SHP77 treated with DMSO at 0.1 percent for 48 hours (cell line): ENCODE data around the gene BNC2.

Source experiments
- DNase-seq: peaks from one replicate; lab custom pipeline; 2025; lab: John Stamatoyannopoulos, UW

The BNC2 gene

GRCh38 chr9:16715404-16715803, 155.1 kb downstream of the BNC2 start:
- no peak for DNase-seq

- no peak for DNase-seq
Observed at GRCh38 chr9:16712787-16713186, 157.7 kb downstream of the BNC2 start.

DNA sequence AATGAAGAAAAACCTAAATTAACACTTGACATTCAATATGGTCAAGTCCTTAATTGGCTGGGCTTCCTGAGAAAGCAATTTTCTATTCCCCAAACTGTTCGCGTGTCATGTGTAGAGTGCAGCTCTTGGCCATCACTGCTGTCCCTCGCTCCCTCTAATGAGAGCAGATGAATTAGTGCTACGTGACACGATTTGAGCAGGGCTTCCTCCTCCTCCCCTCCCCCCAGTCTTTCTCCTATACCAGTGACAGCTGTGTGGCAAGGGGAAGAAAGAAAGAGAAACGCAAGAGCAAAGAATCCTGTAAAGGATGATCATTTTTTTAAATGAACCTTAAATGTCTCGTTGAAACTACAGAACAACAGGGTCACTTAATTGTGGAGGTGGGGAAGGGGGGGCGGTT, 159.6 kb downstream of the BNC2 start:
- peak; percentile 44 for DNase-seq

GRCh38 chr9:16709924-16710323, 160.5 kb downstream of the BNC2 start:
- no peak for DNase-seq

GRCh38 chr9:16708656-16709435, 161.6 kb downstream of the BNC2 start:
- no peak for DNase-seq

DNA sequence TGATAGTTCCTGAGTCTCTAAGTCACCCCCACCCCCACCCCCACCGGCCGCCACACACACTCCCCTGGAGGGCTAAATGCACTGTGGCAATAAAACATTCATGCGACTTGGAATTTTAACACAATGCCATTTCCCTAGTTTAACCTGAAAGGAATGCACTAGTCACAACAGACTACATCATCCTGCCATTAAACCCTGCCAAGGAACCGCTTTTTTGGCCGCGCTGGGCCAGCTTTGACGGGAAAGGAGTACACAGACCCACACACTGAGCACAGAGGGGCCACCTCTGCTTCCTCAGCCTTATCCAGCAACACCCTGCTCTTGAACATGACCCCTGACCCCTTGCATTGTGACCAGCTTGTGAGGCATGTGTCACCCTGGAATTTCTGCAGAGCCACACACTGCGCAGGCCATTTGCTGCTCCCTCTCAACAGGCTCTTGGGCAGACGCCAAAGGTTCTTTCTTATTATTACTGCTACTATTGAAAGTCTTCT, 165.3 kb downstream of the BNC2 start:
- peak; percentile 40 for DNase-seq

- no peak for DNase-seq
Observed at GRCh38 chr9:16704116-16705110, 166.1 kb downstream of the BNC2 start.

DNA sequence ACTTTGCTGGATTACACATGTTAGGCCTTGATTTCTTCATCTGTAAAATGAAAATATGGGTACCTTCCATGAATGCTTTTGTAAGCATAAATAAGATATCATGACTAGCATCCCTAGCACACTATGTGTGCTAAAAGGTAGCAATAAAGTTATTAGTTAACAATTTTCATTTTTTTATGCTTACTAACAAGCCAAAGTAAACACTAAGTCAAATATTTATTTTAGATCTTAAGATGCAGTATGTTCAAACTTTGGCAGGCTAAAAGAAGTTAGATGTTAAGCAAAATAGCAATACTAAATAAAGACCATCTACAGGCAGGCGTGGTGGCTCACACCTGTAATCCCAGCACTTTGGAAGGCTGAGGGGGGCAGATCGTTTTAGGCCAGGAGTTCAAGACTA, 169.1 kb downstream of the BNC2 start:
- DNase-seq, result no peak

DNA sequence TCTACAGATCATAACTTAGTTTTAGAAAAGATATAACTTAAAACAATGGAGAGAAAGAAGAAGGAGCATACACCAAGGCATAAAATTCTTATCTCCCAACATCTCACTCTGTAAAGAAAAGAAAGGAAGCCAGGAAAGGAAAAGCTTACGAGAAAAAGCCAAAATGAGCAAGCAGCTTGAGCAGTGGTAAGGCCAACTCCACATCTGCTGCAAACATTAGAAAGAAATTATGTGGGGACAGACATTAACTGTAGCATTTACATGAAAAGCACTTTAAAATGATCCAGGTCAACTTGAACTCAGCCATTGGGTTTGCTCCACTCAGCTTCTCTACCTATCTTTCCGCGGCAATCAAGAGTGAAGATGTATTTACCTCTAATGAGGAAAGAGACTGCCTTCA, 176.9 kb downstream of the BNC2 start:
- no peak for DNase-seq

DNA sequence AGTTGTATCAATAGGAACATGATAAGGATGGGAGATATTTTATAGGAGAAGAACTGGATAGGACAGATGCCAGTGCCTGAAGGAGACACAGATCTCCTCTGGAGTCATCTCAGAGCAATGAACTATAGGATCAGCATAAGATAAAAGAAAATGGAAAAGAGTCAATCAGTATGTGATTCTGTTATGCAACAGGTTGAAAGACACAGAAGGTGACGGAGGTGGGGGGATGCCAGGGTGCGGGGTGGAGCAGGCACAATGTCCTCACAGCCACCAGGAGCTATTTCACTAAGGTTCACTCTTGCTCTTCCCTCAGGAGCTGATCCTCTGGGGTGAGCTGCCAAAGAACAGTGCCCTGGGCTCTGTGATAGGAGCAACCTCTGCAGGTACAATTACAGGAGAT, 179.8 kb downstream of the BNC2 start:
- DNase-seq, result no peak

DNA sequence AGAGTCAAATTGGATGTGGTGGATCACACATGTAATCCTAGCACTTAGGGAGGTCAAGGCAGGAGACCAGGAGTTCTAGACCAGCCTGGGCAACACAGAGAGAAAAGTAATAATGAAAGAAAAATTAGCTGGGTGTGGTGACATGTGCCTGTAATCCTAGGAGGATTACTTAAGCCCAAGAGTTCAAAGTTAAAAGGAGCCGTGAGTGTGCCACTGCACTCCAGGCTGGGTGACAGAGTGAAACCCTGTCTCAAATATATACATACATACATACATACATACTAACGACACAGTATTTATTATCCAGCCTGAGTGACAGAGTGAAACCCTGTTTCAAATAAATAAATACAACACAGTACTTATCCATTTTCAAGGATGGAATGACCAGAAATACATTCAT, 180.3 kb downstream of the BNC2 start:
- DNase-seq, result no peak

DNA sequence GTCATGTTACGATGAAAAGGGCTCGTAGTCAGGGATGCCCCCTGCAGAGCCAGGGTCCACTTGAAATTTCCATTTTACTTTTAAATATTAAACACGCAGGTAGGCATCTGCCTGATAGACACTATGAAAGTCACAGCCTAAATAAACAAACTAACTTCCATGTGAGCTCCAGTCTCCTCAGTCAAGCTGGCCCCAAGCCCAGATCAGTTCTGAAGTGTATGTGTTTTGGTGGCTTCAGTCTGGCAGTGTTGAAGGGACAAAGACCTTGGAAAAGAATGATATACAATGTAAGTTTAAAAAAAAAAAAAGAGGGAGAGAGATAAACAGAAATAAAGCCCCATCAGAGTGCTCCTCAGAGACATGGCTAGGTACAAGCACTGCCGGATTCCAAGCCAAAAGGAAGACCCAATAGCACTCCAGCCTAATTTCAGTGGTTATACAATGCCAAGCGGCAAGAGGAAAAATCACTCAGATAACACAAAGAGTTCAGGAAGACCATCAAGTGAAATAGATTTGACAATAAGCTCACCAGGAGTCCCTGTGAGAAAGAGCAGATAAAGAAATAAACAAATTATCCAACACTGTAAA, 181.0 kb downstream of the BNC2 start:
- DNase-seq, result peak; percentile 44

- DNase-seq, result no peak
Observed at GRCh38 chr9:16688814-16689213, 181.7 kb downstream of the BNC2 start.

GRCh38 chr9:16687678-16688369, 182.6 kb downstream of the BNC2 start:
- DNase-seq, result no peak

DNA sequence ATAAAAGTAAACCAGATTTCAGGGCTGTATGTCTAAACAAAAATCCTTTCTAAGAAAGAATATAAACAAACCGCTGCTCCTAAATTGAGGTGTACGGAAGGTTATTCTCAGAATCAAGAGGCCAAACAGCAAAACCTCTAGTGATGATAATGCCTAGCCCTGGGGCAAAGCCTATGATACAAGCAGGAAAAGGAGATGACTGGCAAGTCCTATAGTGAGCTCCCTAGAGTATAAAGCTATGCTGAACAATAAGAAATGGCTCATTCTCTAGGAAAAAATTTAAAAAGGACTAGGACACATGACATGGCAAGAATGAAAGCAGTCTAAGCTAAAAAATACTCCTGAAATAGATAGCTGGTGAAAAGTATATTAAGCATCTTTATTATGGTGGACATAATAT, 187.1 kb downstream of the BNC2 start:
- DNase-seq, result no peak

DNA sequence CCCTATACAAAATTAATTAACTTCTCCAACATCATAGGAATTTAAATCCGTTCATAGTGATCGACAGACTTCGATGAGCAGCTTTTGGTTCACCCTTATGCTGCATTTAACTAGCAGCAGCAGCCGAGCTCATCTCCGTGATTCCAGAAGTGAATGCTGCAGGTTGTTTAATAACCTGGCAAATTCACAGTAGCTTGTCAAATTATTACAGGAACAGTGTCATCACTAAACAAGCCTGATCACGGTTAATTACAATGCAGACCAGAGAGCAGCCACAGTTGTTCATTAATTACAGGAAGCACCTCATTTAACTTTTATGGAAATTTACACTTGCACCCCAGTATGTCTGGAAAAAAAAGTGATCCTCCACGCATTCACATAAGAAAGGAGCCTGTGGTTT, 188.2 kb downstream of the BNC2 start:
- DNase-seq, result no peak

DNA sequence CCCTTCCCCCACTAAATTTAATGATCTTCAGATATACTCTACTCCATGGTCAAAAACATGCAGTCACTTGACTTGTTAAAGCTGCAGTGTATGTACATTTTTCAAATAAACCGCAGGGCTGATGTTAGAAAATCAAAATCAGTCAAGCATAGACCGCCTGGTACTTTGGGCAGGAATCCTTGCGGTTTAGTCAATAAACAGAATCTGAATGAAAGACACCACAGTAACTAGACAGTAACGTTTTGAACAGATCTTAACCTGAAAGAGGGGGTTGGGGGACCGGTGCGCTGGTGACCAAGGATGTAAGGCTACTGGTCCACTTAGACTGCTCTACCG, 188.8 kb downstream of the BNC2 start:
- no peak for DNase-seq

- no peak for DNase-seq
Observed at GRCh38 chr9:16680975-16681651, 189.4 kb downstream of the BNC2 start.

GRCh38 chr9:16680541-16680940, 189.9 kb downstream of the BNC2 start:
- DNase-seq, result no peak

DNA sequence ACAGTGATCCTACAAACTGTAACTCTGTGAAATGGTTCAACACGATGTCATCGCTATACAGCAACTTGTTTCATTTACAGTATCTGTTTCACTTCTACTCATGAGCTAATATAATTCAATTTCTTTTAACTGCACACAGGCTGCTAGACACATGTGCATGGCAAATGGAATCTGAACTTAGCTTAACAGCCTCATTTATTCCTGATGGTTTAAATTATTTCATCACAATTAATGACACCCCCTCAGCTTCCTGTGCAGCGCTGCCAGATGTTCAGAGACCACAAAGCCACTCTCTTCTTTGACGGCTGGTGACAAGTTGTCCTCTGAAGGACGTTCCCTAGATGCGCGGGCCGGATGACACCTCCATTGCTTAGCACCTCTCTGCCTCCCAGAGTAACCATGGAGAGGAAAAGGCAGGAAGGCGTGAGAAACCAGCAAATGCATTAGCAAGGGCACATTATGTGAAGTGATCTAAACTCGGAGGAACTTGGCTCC, 191.1 kb downstream of the BNC2 start:
- DNase-seq, result no peak

- DNase-seq, result no peak
Observed at GRCh38 chr9:16676519-16676918, 194.0 kb downstream of the BNC2 start.
